OCI-LY7 (cell line): ENCODE results near the gene ATG10. TPM values are rescaled to one million over a fixed set of nuclear protein-coding genes. Genes with fewer than 3 reads are reported as not detected.

Source experiments
- BruUV-seq: library from RNA; stranded (reverse); fragments of 400-500 nt; replicated peaks from 2 replicates; lab custom pipeline; 2021; lab: Mats Ljungman, UMichigan
- CTCF ChIA-PET: fragments of 300-600 bp; sonication (Branson Sonifier 250); formaldehyde crosslinking; loops from one replicate; lab custom pipeline; 2022; ENCODE audit warnings: antibody characterized with exemption; ENCODE audit not compliant: unreplicated experiment; lab: Charles Lee
- POLR2A ChIA-PET: fragments of 300-600 bp; sonication (Branson Sonifier 250); formaldehyde crosslinking; loops from one replicate; lab custom pipeline; 2022; ENCODE audit warnings: antibody characterized with exemption; lab: Charles Lee
- DNase-seq: peaks from one replicate; pipeline ENCODE4 v3.0.0-alpha.2; 2015; ENCODE audit warnings: low spot score
- H2AFZ ChIP-seq: fragments of 200-600 bp; sonication (generic), shearing (Covaris generic); 2 replicates; pipeline ENCODE4 v1.6.1; 2014; ENCODE audit warnings: mild to moderate bottlenecking, antibody characterized with exemption, low read length, moderate library complexity
- H3K27ac ChIP-seq: fragments of 200-600 bp; sonication (generic); 2 replicates; pipeline ENCODE4 v1.5.1; 2014; ENCODE audit warnings: mixed run types, low read depth, mild to moderate bottlenecking, moderate library complexity, low read length, inconsistent platforms; ENCODE audit not compliant: poor library complexity, severe bottlenecking
- H3K36me3 ChIP-seq: fragments of 200-600 bp; sonication (generic); 2 replicates; pipeline ENCODE4 v1.6.1; 2014; ENCODE audit warnings: mild to moderate bottlenecking, antibody characterized with exemption, low read length, moderate library complexity, mixed read lengths; ENCODE audit not compliant: insufficient read depth
- H3K4me1 ChIP-seq: fragments of 200-600 bp; sonication (generic); 2 replicates; pipeline ENCODE4 v1.5.1; 2014; ENCODE audit warnings: mild to moderate bottlenecking, low read length; ENCODE audit not compliant: insufficient read depth, poor library complexity, severe bottlenecking
- H3K4me2 ChIP-seq: fragments of 200-600 bp; sonication (generic); 2 replicates; pipeline ENCODE4 v1.6.1; 2014; ENCODE audit warnings: mild to moderate bottlenecking, low read length
- H3K4me3 ChIP-seq: fragments of 200-600 bp; sonication (generic); 2 replicates; pipeline ENCODE4 v1.5.1; 2014; ENCODE audit warnings: mild to moderate bottlenecking, low read depth, low read length; ENCODE audit not compliant: poor library complexity, severe bottlenecking
- H3K79me2 ChIP-seq: fragments of 200-600 bp; sonication (generic); 2 replicates; pipeline ENCODE4 v1.6.1; 2016; ENCODE audit warnings: low read depth, mild to moderate bottlenecking, low read length, moderate library complexity, mixed read lengths; ENCODE audit not compliant: insufficient read depth
- H3K9me2 ChIP-seq: fragments of 200-600 bp; sonication (generic); 2 replicates; pipeline ENCODE4 v1.6.1; 2016; ENCODE audit warnings: mild to moderate bottlenecking, low read length, mixed read lengths; ENCODE audit not compliant: insufficient read depth
- H3K9me3 ChIP-seq: fragments of 200-600 bp; sonication (generic); 2 replicates; pipeline ENCODE4 v1.6.1; 2014; ENCODE audit warnings: mild to moderate bottlenecking, mixed run types, low read length, mixed read lengths
- H4K20me1 ChIP-seq: fragments of 200-600 bp; sonication (generic); 2 replicates; pipeline ENCODE4 v1.6.1; 2014; ENCODE audit warnings: mild to moderate bottlenecking, antibody characterized with exemption, low read length, moderate library complexity, mixed read lengths; ENCODE audit not compliant: insufficient read depth
- CTCF ChIP-seq: fragments of 200-600 bp; sonication (generic); conservative IDR thresholded peaks from 2 replicates; pipeline ENCODE4 v1.5.1; 2014; ENCODE audit warnings: mild to moderate bottlenecking, antibody characterized with exemption, low read length, moderate library complexity, mixed read lengths
- EZH2phosphoT487 ChIP-seq: fragments of 200-600 bp; sonication (generic); IDR thresholded peaks from 2 replicates; pipeline ENCODE4 v1.6.1; 2018; ENCODE audit warnings: low read depth, borderline replicate concordance, mild to moderate bottlenecking, mixed run types, antibody characterized with exemption, low read length, moderate library complexity, mixed read lengths
- intact Hi-C: fragments of 100-400 bp; cut with micrococcal nuclease; formaldehyde crosslinking; loops from one replicate; pipeline ENCODE4 v1.10.0; 2022; ENCODE audit not compliant: unreplicated experiment
- total RNA-seq, 2 experiments: library from RNA; depleted of rRNA in 1 of 2; stranded (reverse); fragments of >200 nt in 1 of 2; shearing (Covaris generic) in 1 of 2; gene quantifications; 2 replicates each; pipeline ENCODE4 v1.2.3, GENCODE V29; 2014 to 2022

ATG10 gene
- total RNA-seq, 2 experiments from 2014 or later: 5.4 to 14.8 TPM

GRCh38 chr5:82174128-82174918 lies 202.5 kb downstream of the ATG10 start:
- Histone ChIP-seq H2AFZ (peak overlapping the region; percentile 29; the same call in 1 of the 2 replicates), H3K79me2 (no peaks in the 10 kb centered on the region), H3K9me3 (no peaks in the 10 kb centered on the region; the same call in 1 of the 2 replicates), H3K4me1 (peaks cover 19% of the 10 kb centered on the region), H3K9me2 (no peaks in the 10 kb centered on the region), H4K20me1 (no peaks in the 10 kb centered on the region), H3K27ac (peak overlapping the region; percentile 41), H3K4me3 (peak overlapping the region; percentile 27), H3K36me3 (no peaks in the 10 kb centered on the region), H3K4me2 (peak overlapping the region; percentile 65)
- ChIA-PET CTCF (interaction anchor here (1.0 kb wide), 1 partner anchor 83 kb away, joined by 3 read pairs; no protein-coding TSS in a partner anchor), POLR2A (interaction anchor here (1.7 to 2.2 kb wide), 2 partner anchors 9 to 16 kb away, joined by 5 to 8 read pairs; no protein-coding TSS in a partner anchor)
- peak; percentile 73 for DNase-seq
- peak; percentile 98 for TF ChIP-seq CTCF
- no peak for TF ChIP-seq EZH2phosphoT487
- intact Hi-C loops: loop anchor here (1.0 kb wide), 1 partner anchor 51 kb away; no protein-coding TSS in a partner anchor
- BruUV-seq: no TSS peak

GRCh38 chr5:82174919-82175219 lies 203.0 kb downstream of the ATG10 start:
- no TSS peak for BruUV-seq
- ChIA-PET POLR2A (interaction anchor here (0.5 to 0.7 kb wide), 2 partner anchors 9 to 18 kb away, joined by 3 to 4 read pairs; no protein-coding TSS in a partner anchor), CTCF (interaction anchor here (0.6 kb wide), 1 partner anchor 30 kb away, joined by 3 read pairs; no protein-coding TSS in a partner anchor)
- intact Hi-C loops: loop anchor here (1.0 kb wide), 1 partner anchor 50 kb away; no protein-coding TSS in a partner anchor
- no peak for DNase-seq
- no peak overlapping the region for H3K4me3 ChIP-seq
- peak overlapping the region; percentile 29; the same call in 1 of the 2 replicates for H2AFZ ChIP-seq
- H3K9me3 ChIP-seq: no peaks in the 10 kb centered on the region; the same call in 1 of the 2 replicates
- no peaks in the 10 kb centered on the region for H3K79me2 ChIP-seq
- H3K36me3 ChIP-seq: no peaks in the 10 kb centered on the region
- H3K27ac ChIP-seq: no peak overlapping the region
- TF ChIP-seq EZH2phosphoT487: no peak
- peak; percentile 62; the same call in 1 of the 2 replicates for TF ChIP-seq CTCF
- no peaks in the 10 kb centered on the region for H3K9me2 ChIP-seq
- peak overlapping the region; percentile 65; the same call in 1 of the 2 replicates for H3K4me2 ChIP-seq
- peaks cover 19% of the 10 kb centered on the region for H3K4me1 ChIP-seq
- H4K20me1 ChIP-seq: no peaks in the 10 kb centered on the region
